Measurements from ENCODE around the gene PPP1R9A.
A peak's percentile ranks its signal among the peaks of the same experiment; 100 is the strongest.

The PPP1R9A gene

DNA sequence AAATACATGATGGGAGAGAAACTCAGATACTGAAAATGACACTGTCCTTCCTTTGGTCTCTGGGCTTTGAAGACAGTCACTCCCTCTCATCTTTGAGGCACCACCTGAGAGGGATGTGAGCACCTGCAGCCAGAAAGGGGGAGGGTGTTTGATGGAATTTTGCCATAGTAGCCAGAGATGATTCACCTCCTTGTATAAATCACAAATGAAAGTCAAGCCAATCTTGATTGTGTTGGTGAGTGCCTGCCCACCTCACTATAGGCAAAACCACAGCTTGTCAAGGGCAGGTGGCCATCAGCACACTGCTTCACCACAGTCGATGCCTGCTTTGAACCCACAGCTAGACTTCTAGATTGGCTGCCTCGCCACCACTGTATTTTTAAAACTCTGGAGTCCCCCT, 368.7 kb downstream of the PPP1R9A start:
- DNase-seq: no peak

DNA sequence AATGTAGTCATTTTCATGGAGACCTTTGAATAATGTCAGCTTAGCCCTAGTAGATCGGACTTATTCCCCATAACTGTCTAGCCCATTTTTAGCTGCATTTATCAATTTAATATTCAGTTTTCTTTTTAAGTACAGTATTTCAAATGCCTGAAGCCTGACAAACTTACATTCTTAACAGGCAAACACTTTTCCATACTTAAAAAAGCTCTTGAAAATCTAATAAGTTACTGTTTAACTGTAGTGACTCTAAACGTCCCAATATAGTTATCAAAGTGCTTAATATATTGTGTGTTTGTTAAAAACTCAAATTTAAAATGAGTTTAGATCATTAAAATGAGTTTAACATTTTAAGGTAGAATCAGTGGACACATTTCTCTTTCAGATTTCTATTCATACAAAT, 372.0 kb downstream of the PPP1R9A start:
- DNase-seq: no peak

DNA sequence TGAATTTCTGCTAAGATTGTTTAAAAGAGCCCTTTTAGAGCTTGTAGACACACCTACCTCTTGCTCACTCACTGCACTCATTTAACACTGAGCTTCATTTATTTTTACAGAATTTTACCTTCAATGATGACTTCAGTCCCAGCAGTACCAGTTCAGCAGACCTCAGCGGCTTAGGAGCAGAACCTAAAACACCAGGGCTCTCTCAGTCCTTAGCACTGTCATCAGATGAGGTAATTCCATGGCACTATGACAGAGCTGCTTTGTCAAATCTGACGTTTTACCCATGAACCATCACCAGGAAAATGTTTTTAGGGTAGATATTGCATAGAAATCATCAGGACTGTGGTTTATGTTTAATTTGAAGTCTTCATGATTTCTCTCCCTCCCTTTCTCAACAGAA, 378.7 kb downstream of the PPP1R9A start:
- DNase-seq: no peak

DNA sequence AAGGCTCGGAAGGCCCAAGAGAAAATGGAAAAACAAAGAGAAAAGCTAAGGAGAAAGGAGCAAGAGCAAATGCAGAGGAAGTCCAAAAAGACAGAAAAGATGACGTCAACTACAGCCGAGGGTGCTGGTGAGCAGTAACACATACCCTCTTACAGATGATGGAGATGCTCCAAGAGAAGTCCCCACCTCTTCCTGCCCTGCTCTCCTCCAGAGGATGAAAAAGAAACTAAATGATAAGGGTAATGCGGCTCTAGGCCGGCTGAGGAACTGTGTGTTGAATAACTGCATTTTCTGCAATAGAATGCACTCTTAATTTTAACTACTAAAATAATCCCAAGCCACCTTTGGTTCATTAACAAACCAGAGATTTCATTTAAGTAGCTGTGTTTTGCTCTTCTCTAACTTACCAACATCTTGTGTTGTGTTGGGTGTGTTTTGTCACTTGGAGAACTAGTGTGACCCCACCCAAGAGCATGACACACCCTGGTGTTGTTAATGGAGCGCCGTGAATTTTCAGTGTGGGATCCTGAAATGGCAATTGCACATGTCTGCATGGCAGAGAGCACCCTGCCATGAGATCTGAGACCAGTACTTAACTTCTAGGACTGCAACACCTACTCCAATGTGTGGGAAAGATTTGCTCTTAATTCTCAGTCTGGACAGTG, 382.9 kb downstream of the PPP1R9A start:
- DNase-seq: no peak

DNA sequence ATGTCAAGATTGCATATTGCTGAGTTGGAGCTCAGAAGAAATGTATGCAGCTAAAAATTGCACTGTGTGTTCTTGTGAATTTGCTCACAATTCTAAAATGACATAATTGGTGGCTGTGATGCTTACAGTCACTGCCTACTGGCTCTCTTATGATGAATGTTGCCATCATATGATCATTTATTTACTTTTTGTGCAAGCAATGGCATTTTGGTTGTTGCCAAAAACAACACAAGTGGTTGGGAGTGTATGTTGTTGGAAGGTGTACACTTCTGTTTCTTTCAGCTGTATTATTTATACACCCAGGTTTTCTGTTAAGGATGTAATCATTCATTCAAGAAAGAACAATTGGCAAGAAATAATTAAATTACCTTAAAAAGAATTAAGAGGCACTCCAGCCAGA, 388.0 kb downstream of the PPP1R9A start:
- no peak for DNase-seq

DNA sequence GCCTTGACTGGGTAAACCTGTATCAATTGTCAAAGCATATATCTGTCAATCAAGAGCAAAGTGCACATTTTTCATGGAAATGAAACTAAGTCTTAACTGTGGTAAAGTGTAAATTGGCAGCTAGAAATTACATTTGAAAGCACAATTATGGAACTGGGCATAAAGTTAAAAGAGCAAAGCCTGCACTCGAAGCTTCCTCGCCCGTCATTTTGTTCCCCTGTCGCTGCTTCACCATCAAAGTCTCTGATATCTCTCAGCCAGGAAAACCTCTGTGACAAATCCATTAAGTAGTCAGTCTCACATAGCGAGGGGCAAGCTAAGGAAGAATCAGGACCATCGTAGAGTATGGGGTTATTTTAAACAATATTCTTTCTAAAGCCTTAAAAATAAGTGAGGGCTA, 389.1 kb downstream of the PPP1R9A start:
- no peak for DNase-seq

DNA sequence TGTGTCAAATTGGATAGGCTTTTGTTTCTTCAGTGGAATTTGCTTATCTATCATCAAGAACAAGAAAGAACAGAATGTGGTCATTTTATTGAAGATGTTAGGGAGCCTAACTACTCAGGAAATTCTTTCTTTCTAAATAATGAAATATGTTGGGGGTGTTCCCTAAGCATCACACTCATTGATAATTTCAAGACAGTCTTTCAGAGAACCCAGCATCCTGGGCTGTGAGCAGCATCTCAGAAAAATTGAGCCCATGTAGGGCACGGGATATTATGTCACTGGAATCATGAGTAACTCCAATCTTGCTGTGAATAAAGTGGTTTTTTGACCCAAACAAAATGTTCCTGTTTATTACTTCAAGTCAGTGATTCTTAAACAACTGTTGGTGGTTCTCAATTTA, 389.6 kb downstream of the PPP1R9A start:
- DNase-seq: no peak

DNA sequence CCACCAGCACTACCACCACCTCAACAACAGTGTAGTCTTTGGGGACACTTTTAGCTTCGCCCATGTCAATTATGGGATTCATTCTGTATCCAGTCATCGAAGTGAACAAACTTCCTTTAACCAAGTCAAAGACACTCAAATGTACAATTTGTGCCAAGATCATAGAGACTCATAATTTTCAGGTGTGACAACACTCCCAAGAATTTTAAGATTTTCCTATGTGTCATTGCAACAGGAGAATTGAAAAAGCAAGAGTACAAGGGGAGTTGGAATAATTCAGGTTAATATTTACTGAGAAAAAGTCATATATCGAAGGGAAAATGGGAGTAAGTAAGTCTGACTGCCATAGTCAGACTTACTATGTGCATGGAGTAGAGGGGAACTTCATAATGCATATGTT, 390.7 kb downstream of the PPP1R9A start:
- DNase-seq: no peak

DNA sequence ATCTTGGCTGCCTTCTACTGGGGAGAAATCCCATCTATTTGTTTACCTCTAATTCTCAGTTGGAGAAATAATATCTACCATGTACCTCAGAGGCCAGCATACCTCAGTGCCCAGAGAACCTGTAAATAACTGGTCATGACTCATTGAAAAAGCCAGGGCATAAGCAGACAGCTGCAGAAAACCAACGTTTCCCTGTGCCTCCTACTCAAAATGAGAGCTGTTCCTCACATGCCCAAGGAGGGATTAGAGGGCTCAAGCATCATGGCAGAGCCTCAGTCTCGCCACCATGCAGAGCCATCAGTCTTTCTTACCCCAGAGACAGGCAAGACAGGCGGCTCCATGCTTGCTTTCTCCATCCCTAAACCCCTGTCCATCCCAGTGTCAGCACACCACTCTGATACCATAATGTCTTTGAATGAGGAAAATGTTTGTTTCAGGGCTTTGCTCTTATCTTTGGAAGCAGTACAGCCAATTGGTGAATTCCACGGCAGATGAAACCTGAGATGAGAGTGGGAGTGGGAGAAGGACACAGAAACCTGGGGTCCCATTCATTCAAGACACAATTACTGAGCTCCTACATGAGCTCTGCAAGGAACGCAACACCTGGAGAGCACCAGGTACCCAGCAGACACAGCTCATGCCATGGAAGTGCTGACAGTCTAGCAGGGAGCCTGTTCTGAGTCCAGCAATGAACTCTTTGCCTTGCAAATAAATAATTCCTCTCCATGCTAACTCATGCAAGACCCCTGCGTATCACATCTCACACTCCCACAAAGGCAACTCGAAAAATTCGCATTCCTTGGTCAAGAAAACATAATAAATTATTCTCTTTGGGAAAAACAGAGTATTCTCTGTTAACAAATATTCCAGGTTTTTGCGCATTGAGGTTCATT, 395.9 kb downstream of the PPP1R9A start:
- no peak for DNase-seq

DNA sequence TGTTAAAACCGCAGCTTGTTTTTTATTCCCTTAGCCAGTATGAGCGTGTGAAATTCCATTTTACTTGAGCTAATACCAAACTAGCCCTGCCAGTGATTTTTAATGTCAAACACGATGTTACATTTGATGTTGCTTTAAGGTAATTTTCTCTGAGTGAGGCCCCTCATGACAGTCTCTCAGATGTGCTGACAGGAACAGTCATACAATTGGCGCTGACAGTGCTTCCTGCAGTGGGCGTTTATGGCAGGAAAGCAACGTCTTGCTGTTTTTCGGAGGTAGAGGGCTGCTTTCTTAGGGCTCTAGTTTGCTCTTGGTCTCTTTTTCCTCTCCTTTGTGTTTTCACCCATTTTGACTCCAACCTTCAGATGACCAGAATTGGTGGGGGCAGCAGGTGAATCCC, 397.6 kb downstream of the PPP1R9A start:
- DNase-seq: no peak

DNA sequence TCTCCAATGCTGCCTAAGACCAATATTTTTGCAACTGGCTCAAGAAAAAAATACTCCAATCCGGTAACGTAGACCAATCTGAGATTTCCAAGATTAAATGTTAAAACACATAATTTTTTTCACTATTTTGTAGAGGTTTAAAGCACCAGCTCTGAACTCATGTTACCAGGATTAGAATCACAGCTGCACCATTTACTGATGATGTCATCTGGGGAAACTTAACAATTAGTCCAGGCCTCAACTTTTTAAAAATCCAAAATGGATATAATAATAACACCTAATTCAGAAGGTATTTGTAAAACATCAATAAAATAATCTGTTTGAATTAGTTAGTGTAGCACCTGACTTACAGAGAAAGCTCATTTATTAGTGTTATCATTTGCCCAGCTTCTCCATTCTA, 402.6 kb downstream of the PPP1R9A start:
- DNase-seq: no peak

DNA sequence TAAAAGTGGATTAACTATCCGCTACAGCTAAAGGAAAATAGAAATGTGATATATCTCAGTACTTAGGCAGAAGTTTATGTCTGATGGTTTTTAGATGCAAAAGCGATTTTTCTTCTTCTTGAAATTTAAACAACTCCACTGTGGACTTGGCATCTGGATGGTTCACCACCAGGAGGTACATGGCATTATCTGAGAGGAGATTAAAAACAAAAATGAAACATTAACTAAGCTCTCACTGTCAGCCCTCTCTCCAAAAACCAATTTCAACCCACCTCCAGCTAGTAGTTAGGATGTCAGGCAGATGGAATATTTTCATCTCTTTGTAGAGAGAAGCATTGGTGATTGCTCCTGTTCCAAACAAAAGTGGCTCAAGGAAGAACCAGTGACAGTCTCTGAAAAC, 404.0 kb downstream of the PPP1R9A start:
- no peak for DNase-seq

DNA sequence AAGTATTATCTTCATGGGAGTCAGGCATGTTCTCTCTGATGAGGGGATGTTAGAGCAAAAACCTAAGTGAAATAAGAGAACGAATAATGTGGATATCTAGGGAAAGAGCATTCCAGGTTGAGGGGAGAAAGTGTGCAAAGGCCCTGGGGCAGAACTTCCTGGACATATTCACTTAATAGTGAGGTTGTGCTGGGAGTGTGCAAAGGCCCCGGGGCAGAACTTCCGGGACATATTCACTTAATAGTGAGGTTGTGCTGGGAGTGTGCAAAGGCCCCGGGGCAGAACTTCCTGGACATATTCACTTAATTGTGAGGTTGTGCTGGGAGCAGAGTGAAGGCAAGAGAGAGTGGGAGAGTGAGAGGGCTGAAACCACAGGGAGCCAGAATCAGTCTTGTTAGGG, 405.2 kb downstream of the PPP1R9A start:
- no peak for DNase-seq

DNA sequence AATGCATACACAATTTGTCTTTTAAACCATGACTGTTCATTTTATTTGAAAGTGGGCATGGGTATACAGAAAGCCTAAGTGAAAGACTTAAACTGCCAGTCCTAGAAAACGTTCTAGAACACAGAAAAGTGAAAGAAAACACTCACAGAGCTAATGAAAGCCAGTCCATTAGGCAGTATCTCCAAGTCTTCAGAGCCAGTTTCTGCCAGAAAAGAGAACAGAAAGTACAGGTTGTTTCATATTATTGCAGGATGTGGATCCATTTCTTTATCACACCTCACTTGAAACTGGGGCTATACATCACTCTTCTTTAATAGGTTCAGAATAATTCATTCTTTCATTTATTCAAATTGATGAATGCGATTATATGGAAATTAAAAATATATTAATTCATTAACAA, 409.2 kb downstream of the PPP1R9A start:
- DNase-seq: no peak

DNA sequence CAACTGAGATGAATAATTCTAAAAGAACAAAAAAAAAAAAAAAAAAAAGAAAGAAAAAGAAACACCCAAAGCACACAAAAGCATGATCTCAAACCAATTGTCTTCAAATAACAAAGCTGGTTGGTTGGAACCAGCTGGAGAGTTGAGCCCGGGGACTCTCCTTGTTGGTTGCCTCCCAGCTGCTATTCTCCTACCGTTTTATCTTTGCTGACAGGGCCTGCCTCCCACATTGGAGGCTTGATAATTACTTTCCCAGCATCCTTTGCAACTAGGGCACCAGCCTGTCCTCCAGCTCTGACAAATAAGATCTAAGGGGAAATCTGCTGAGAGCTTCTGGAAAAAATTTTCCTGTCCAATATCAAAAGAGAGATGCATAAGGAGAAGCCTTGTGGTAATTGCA, 410.2 kb downstream of the PPP1R9A start:
- peak; percentile 29 for DNase-seq

DNA sequence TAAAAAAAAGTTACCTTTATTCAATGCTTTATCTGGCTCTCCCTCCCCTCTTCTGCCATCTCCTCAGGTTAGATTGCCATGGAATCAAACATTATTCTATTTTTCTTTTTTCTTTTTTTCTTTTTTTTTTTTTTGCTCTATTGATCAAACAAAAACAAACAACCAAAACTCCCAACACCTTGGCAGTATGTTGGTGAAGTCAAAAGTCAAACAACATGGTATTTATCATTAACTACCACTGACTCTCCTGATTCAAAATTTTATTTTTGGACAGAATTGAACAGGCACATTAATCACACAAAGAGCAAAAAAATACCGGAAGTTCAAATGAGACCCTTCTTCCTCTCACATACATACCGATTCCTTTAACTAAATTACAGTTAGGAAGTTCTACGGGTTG, 410.6 kb downstream of the PPP1R9A start:
- no peak for DNase-seq

DNA sequence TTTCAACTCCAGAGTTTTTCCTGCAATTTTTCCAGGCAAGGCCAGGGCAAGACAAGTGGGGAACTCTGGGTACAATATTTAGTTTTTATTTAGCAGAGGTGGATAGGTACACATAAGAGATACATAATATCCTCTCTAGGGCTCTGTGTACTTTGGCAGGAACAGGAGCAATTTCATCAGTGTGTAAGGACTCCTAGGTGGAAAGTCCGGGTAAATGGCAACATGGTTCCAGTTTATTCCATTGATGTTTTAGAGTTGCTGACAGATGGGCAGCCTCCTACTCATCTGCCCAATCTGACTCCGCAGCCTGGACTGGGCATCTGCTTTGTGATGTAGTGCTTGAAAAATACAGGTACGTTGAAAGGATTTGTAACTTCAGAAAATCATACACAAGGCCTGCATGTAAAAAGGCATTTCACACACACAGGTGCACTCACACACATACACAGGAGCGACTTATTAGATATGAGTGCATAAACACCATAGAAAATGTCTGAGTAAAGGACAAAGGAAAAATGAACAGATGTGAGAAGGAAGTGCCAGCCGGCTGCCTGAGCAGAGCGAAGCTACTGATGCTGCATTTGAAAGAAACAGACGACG, 411.2 kb downstream of the PPP1R9A start:
- no peak for DNase-seq

DNA sequence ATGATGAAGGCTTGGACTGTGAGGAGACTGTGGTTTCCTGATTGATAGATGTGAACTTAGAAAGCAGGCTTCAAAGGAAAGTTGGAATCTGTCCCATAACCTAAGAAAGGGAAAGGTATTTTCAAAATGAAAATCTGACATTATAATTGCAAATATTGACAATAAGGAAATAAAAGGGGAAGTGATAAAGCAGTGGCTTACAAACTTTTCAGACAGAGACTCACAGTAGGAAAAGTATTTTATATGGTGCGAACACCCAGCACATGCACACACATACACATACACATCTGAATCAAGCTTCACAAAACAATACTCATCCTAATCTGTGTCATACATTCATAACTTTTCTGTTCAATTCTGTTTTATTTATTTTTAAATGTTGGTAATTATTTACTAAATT, 412.2 kb downstream of the PPP1R9A start:
- DNase-seq: no peak

DNA sequence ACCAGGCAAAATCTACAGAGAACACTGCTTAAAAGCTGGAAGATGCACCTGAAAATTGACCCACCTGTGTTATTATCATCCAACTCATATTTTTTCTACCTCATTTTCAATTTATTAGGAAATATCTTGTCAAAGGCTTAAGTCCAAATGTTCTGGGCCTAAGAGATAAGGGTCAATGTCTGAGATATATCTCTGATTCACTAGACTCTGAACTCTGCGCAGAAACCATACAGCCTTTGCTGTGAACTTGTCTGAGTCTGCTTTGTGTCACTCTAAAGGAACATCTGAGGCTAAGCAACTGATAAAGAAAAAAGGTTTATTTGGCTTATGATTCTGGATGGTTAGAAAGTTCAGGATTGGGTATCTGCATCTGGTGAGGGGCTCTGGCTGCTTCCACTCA, 413.3 kb downstream of the PPP1R9A start:
- DNase-seq: no peak

DNA sequence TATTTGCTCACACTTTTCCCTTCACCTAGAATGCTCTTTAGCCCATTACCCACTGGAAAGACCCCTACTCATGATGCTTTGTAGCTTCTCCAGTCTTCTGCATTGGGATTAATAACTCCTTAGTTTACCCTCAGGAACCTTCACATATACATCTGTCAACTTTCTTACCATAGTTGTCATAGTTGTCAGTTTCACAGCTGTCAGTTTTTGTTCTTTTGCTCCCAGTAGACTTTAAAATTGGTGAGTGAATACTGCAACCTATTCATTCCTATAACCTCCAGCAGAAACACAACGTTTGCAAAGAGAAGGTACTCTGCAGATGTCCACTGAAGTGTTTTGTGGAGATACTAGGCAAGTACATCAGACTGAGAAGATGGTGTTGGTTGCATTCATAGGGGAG, 414.3 kb downstream of the PPP1R9A start:
- DNase-seq: no peak

DNA sequence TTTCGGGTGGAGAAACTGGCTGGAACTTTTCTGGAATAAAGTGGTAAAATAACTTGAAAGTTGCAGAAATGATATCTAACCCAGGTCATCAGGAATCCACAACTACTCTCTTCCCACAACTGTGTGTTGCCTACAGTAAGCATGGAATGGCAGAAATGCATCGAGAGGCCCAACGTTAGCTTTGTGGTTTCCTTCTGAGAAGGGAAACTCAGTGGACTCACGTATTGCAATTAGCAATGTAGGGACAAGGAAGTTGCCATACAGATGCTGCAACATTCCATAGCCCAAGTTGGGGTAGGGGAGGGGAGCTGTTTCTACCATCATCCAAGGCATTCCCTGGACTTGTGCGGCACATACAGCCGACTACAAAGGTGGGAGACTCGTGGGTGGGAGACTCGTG, 415.0 kb downstream of the PPP1R9A start:
- DNase-seq: no peak

DNA sequence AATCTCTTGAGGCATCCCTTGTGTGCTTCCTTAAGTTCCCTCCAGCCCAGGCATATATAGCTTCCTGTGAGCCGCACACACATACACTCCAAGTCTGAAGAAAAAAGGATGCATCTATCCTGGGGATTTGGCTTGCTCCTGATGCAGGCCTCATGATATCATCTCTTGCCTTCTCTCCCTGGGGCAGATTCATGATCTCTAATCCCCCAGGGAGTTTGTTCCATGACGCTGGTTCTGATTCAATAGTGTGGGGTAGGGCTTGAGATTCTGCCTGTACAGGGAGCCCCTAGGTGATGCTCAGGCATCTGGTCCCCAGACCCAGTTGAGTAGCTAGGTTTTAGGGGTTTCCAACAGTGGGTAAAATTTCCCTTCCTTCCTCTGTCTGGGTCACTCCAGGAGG, 415.5 kb downstream of the PPP1R9A start:
- no peak for DNase-seq

DNA sequence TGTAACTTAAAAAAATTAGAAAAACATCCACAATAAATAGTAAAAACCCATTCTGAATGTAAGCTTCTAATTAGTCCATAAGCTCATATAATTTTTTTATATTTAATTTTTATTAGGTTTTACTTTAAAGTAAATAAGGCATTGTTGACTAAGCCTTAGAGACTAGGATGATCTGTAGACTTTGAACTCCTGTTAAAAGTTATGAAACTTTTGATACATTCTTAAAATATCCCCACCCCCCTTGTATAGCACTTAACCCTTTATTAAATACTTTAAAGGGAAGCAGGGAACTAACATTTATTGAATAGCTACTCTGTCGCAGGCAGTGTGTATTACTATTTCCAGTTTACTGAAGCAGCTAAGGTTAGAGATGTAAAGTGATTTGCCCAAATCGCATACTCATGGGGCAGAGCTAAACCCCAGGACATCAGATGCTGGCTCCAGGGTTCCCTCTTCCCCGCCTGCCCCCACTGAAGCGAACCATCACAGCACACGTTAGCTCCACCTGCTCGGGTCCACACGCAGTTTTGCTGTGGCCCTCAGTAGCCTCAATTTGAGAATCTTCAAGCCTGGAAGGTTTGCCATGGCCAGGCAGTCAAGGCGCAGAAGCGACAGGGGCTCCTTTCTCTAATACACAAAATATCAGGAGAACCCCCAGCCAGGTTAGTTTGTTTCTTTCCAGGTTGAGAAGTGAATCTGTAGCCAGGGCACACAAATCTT, 416.2 kb downstream of the PPP1R9A start:
- no peak for DNase-seq

DNA sequence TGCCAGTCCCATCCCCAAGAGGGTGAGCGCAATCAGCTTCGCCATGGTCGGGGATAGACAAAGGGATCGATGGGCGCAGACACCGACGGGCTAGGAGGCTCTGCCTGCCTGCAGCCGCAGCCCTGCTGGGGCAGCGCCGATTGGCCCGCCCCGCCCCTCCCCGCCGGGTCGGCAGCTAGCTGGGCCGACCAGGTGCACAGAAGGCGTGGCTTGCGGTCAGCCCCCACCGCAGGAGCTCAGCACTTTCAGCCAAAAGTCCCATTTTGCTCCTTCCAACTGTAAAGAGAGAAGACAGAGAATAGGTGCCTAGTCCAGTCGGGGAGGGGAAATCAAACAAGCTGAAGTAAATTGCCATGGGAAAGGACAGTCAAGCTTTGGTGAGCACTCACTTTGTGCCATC, 417.0 kb downstream of the PPP1R9A start, which contains the start of gene PON1:
Gene PON1 (minus strand): TSS at position 102 of the 400 bp plus-strand sequence. CDS start 57 bp downstream, at position 45.
- DNase-seq: no peak

Data from eye (tissue), 1 donor.